ENCODE measurements around the gene NME2.

Gene NME2

DNA sequence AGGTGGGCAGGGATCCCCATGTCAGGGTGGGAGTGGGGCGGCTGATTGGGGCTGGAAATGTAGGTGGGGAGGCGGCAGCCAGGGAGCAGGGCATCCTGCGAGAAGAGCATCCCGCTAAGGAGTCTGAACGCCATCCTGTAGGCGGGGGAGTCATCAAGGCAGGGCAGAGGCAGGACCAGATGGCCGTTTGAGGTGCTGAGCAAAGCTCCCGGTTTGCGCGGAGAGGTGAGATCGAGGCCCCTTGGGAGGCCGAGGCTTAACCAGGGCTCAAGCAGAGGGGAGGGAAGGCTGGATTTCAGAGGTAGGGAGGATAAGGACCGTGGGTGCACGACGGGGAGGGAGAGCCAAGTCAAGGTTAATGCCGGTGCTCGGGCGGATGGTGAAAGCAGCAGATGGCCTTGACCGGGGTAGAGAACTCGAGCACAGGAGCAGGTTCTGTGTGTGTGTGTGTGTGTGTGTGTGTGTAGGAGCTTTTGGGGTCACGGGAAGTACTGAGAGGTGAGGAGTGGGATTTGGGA, 472 bp upstream of the NME2 start (continued):
- TF ChIP-seq, protein P1, sequence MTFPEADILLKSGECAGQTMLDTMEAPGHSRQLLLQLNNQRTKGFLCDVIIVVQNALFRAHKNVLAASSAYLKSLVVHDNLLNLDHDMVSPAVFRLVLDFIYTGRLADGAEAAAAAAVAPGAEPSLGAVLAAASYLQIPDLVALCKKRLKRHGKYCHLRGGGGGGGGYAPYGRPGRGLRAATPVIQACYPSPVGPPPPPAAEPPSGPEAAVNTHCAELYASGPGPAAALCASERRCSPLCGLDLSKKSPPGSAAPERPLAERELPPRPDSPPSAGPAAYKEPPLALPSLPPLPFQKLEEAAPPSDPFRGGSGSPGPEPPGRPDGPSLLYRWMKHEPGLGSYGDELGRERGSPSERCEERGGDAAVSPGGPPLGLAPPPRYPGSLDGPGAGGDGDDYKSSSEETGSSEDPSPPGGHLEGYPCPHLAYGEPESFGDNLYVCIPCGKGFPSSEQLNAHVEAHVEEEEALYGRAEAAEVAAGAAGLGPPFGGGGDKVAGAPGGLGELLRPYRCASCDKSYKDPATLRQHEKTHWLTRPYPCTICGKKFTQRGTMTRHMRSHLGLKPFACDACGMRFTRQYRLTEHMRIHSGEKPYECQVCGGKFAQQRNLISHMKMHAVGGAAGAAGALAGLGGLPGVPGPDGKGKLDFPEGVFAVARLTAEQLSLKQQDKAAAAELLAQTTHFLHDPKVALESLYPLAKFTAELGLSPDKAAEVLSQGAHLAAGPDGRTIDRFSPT (tag by site-specific recombination; IDR thresholded peaks at IDR 0.05): peak; percentile 32; the same call in 1 of the 2 replicates
- no peak for TF ChIP-seq ZNF660 (tag by site-specific recombination; IDR thresholded peaks at IDR 0.05)
- TF ChIP-seq ZFP69B (tag by site-specific recombination; IDR thresholded peaks at IDR 0.05): peak; percentile 44; the same call in 1 of the 2 replicates
- TF ChIP-seq, protein P2, sequence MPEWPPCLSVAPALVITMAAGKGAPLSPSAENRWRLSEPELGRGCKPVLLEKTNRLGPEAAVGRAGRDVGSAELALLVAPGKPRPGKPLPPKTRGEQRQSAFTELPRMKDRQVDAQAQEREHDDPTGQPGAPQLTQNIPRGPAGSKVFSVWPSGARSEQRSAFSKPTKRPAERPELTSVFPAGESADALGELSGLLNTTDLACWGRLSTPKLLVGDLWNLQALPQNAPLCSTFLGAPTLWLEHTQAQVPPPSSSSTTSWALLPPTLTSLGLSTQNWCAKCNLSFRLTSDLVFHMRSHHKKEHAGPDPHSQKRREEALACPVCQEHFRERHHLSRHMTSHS (tag by site-specific recombination; IDR thresholded peaks at IDR 0.05): no peak
- TF ChIP-seq ZNF2 (tag by site-specific recombination; IDR thresholded peaks at IDR 0.05): peak; percentile 90; the same call in 1 of the 2 replicates
- no peak for TF ChIP-seq MZF1 (tag by site-specific recombination; IDR thresholded peaks at IDR 0.05; ENCODE audit: borderline replicate concordance)
- no peak for TF ChIP-seq ZNF292 (tag by site-specific recombination; IDR thresholded peaks at IDR 0.05; ENCODE audit: borderline replicate concordance, low read depth)
- TF ChIP-seq, protein P3, sequence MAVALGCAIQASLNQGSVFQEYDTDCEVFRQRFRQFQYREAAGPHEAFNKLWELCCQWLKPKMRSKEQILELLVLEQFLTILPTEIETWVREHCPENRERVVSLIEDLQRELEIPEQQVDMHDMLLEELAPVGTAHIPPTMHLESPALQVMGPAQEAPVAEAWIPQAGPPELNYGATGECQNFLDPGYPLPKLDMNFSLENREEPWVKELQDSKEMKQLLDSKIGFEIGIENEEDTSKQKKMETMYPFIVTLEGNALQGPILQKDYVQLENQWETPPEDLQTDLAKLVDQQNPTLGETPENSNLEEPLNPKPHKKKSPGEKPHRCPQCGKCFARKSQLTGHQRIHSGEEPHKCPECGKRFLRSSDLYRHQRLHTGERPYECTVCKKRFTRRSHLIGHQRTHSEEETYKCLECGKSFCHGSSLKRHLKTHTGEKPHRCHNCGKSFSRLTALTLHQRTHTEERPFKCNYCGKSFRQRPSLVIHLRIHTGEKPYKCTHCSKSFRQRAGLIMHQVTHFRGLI (tag by site-specific recombination; IDR thresholded peaks at IDR 0.05): no peak
- TF ChIP-seq ZNF677 (tag by site-specific recombination; IDR thresholded peaks at IDR 0.05): no peak
- no peak for TF ChIP-seq ZFP37 (tag by site-specific recombination; IDR thresholded peaks at IDR 0.05)
- TF ChIP-seq, protein P4, sequence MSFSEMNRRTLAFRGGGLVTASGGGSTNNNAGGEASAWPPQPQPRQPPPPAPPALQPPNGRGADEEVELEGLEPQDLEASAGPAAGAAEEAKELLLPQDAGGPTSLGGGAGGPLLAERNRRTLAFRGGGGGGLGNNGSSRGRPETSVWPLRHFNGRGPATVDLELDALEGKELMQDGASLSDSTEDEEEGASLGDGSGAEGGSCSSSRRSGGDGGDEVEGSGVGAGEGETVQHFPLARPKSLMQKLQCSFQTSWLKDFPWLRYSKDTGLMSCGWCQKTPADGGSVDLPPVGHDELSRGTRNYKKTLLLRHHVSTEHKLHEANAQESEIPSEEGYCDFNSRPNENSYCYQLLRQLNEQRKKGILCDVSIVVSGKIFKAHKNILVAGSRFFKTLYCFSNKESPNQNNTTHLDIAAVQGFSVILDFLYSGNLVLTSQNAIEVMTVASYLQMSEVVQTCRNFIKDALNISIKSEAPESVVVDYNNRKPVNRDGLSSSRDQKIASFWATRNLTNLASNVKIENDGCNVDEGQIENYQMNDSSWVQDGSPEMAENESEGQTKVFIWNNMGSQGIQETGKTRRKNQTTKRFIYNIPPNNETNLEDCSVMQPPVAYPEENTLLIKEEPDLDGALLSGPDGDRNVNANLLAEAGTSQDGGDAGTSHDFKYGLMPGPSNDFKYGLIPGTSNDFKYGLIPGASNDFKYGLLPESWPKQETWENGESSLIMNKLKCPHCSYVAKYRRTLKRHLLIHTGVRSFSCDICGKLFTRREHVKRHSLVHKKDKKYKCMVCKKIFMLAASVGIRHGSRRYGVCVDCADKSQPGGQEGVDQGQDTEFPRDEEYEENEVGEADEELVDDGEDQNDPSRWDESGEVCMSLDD (tag by site-specific recombination; IDR thresholded peaks at IDR 0.05): peak; percentile 67
- no peak for TF ChIP-seq ZNF626 (tag by site-specific recombination; IDR thresholded peaks at IDR 0.05)
- TF ChIP-seq ZNF473 (tag by site-specific recombination; IDR thresholded peaks at IDR 0.05): no peak
- TF ChIP-seq, protein P5, sequence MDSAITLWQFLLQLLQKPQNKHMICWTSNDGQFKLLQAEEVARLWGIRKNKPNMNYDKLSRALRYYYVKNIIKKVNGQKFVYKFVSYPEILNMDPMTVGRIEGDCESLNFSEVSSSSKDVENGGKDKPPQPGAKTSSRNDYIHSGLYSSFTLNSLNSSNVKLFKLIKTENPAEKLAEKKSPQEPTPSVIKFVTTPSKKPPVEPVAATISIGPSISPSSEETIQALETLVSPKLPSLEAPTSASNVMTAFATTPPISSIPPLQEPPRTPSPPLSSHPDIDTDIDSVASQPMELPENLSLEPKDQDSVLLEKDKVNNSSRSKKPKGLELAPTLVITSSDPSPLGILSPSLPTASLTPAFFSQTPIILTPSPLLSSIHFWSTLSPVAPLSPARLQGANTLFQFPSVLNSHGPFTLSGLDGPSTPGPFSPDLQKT (IDR thresholded peaks at IDR 0.05; ENCODE audit: borderline replicate concordance, low read depth, low read length): no peak
- TF ChIP-seq, protein P6, sequence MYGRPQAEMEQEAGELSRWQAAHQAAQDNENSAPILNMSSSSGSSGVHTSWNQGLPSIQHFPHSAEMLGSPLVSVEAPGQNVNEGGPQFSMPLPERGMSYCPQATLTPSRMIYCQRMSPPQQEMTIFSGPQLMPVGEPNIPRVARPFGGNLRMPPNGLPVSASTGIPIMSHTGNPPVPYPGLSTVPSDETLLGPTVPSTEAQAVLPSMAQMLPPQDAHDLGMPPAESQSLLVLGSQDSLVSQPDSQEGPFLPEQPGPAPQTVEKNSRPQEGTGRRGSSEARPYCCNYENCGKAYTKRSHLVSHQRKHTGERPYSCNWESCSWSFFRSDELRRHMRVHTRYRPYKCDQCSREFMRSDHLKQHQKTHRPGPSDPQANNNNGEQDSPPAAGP (tag by site-specific recombination; IDR thresholded peaks at IDR 0.05): peak; percentile 89
- TF ChIP-seq, protein P7, sequence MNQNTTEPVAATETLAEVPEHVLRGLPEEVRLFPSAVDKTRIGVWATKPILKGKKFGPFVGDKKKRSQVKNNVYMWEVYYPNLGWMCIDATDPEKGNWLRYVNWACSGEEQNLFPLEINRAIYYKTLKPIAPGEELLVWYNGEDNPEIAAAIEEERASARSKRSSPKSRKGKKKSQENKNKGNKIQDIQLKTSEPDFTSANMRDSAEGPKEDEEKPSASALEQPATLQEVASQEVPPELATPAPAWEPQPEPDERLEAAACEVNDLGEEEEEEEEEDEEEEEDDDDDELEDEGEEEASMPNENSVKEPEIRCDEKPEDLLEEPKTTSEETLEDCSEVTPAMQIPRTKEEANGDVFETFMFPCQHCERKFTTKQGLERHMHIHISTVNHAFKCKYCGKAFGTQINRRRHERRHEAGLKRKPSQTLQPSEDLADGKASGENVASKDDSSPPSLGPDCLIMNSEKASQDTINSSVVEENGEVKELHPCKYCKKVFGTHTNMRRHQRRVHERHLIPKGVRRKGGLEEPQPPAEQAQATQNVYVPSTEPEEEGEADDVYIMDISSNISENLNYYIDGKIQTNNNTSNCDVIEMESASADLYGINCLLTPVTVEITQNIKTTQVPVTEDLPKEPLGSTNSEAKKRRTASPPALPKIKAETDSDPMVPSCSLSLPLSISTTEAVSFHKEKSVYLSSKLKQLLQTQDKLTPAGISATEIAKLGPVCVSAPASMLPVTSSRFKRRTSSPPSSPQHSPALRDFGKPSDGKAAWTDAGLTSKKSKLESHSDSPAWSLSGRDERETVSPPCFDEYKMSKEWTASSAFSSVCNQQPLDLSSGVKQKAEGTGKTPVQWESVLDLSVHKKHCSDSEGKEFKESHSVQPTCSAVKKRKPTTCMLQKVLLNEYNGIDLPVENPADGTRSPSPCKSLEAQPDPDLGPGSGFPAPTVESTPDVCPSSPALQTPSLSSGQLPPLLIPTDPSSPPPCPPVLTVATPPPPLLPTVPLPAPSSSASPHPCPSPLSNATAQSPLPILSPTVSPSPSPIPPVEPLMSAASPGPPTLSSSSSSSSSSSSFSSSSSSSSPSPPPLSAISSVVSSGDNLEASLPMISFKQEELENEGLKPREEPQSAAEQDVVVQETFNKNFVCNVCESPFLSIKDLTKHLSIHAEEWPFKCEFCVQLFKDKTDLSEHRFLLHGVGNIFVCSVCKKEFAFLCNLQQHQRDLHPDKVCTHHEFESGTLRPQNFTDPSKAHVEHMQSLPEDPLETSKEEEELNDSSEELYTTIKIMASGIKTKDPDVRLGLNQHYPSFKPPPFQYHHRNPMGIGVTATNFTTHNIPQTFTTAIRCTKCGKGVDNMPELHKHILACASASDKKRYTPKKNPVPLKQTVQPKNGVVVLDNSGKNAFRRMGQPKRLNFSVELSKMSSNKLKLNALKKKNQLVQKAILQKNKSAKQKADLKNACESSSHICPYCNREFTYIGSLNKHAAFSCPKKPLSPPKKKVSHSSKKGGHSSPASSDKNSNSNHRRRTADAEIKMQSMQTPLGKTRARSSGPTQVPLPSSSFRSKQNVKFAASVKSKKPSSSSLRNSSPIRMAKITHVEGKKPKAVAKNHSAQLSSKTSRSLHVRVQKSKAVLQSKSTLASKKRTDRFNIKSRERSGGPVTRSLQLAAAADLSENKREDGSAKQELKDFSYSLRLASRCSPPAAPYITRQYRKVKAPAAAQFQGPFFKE (tag by site-specific recombination; IDR thresholded peaks at IDR 0.05; ENCODE audit: borderline replicate concordance): no peak
- TF ChIP-seq ZBTB48 (tag by site-specific recombination; IDR thresholded peaks at IDR 0.05): peak; percentile 82
- no peak for TF ChIP-seq ZSCAN30 (tag by site-specific recombination; IDR thresholded peaks at IDR 0.05)
- TF ChIP-seq ZBTB7A (tag by site-specific recombination; IDR thresholded peaks at IDR 0.05; ENCODE audit: low read depth): no peak
- TF ChIP-seq ZNF394 (tag by site-specific recombination; IDR thresholded peaks at IDR 0.05; ENCODE audit: borderline replicate concordance): no peak
- TF ChIP-seq ZNF571 (tag by site-specific recombination; IDR thresholded peaks at IDR 0.05): no peak
- TF ChIP-seq, protein P8, sequence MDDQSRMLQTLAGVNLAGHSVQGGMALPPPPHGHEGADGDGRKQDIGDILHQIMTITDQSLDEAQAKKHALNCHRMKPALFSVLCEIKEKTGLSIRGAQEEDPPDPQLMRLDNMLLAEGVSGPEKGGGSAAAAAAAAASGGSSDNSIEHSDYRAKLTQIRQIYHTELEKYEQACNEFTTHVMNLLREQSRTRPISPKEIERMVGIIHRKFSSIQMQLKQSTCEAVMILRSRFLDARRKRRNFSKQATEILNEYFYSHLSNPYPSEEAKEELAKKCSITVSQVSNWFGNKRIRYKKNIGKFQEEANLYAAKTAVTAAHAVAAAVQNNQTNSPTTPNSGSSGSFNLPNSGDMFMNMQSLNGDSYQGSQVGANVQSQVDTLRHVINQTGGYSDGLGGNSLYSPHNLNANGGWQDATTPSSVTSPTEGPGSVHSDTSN (CRISPR knock-in tag; IDR thresholded peaks at IDR 0.05): no peak
